GM12878 (cell line): ENCODE measurements around the gene CRTC1. TPM values are rescaled to one million over a fixed set of nuclear protein-coding genes. Genes with fewer than 3 reads are reported as not detected.

ENCODE experiments used
- ATAC-seq: fragments of 200-7000 bp; cut with Tn5 transposase; 3 replicates; pipeline ENCODE4 v1.9.1; 2020; ENCODE audit warnings: mild to moderate bottlenecking, moderate library complexity
- BruUV-seq: library from RNA; stranded (reverse); fragments of 400-500 nt; replicated peaks from 2 replicates; lab custom pipeline; 2021; lab: Mats Ljungman, UMichigan
- CTCF ChIA-PET: fragments of 300-600 bp; sonication (Branson Sonifier 250); formaldehyde crosslinking; extraction: SDS; loops from one replicate; lab custom pipeline; 2021; ENCODE audit warnings: inconsistent platforms; lab: Yijun Ruan, JAX
- POLR2A ChIA-PET: fragments of 350-600 bp; formaldehyde crosslinking; extraction: SDS; loops from one replicate; lab custom pipeline; 2021; ENCODE audit warnings: inconsistent platforms; lab: Charles Lee
- RAD21 ChIA-PET: fragments of 300-600 bp; sonication (Branson Sonifier 250); formaldehyde crosslinking; loops from one replicate; lab custom pipeline; 2023; ENCODE audit warnings: antibody characterized with exemption; ENCODE audit not compliant: unreplicated experiment; lab: Charles Lee
- SMC1A ChIA-PET: fragments of 300-600 bp; sonication (Branson Sonifier 250); formaldehyde crosslinking; loops from one replicate; lab custom pipeline; 2023; ENCODE audit not compliant: unreplicated experiment, uncharacterized antibody; lab: Charles Lee
- DNase-seq: peaks from one replicate; pipeline ENCODE4 v3.0.0-alpha.2; 2011; ENCODE audit warnings: low read depth, low spot score
- FAIRE-seq: peaks from 3 replicates; lab custom pipeline; 2011; peaks lifted over from hg19 to GRCh38; lab: Jason Lieb, UNC
- H2AFZ ChIP-seq: 2 replicates; pipeline ENCODE4 v1.6.0; 2011; ENCODE audit warnings: low read depth, low read length, control low read depth; ENCODE audit not compliant: control insufficient read depth
- H3K27ac ChIP-seq: 2 replicates; pipeline ENCODE4 v1.5.1; 2011; ENCODE audit warnings: control low read depth; ENCODE audit not compliant: control insufficient read depth, insufficient read depth
- H3K27me3 ChIP-seq, 2 experiments: replicated peaks in 1 of 2; 2 replicates each; pipeline versions ENCODE4 v1.6.0 to v1.6.1; 2011; ENCODE audit warnings: low read length in 1 of 2; ENCODE audit not compliant: control insufficient read depth in 2 of 2, insufficient read depth in 2 of 2
- H3K36me3 ChIP-seq, 2 experiments: 2 replicates each; pipeline ENCODE4 v1.5.1; 2011; ENCODE audit warnings: low read length in 1 of 2; ENCODE audit not compliant: control insufficient read depth in 2 of 2, insufficient read depth in 2 of 2
- H3K4me1 ChIP-seq: 2 replicates; pipeline ENCODE4 v1.6.1; 2011; ENCODE audit warnings: mild to moderate bottlenecking, low read length, moderate library complexity, mixed read lengths; ENCODE audit not compliant: control insufficient read depth, insufficient read depth
- H3K4me2 ChIP-seq: 2 replicates; pipeline ENCODE4 v1.6.0; 2011; ENCODE audit warnings: control low read depth; ENCODE audit not compliant: control insufficient read depth, insufficient read depth
- H3K4me3 ChIP-seq: fragments of 200-600 bp; sonication (generic); 2 replicates; pipeline ENCODE4 v1.5.1; 2016
- H3K79me2 ChIP-seq: 2 replicates; pipeline ENCODE4 v1.6.0; 2011; ENCODE audit warnings: low read length; ENCODE audit not compliant: control insufficient read depth, insufficient read depth
- H3K9ac ChIP-seq: 2 replicates; pipeline ENCODE4 v1.8.0; 2011; ENCODE audit warnings: low read length, control low read depth, mixed read lengths; ENCODE audit not compliant: control insufficient read depth, insufficient read depth
- H3K9me3 ChIP-seq: replicated peaks from 3 replicates; pipeline ENCODE4 v1.5.1; 2011; ENCODE audit warnings: mild to moderate bottlenecking, low read length; ENCODE audit not compliant: control insufficient read depth, insufficient read depth
- H4K20me1 ChIP-seq: 2 replicates; pipeline ENCODE4 v1.6.0; 2011; ENCODE audit not compliant: control insufficient read depth, insufficient read depth
- CEBPB ChIP-seq, 2 experiments: fragments of 150-350 bp in 1 of 2; IDR thresholded peaks; 2 replicates each; pipeline ENCODE4 v1.6.1; 2012 to 2014; ENCODE audit warnings: low read depth in 2 of 2, low read length in 2 of 2, borderline replicate concordance in 1 of 2, inconsistent platforms in 1 of 2
- ESRRA ChIP-seq: IDR thresholded peaks from 2 replicates; pipeline ENCODE4 v1.6.1; 2012; ENCODE audit warnings: mild to moderate bottlenecking, low read length, improper control_type of control experiment
- NKRF ChIP-seq: fragments of 450-650 bp; conservative IDR thresholded peaks from 2 replicates; pipeline ENCODE4 v1.6.1; 2017; ENCODE audit warnings: mild to moderate bottlenecking, moderate library complexity
- RAD51 ChIP-seq: fragments of 450-650 bp; IDR thresholded peaks from 2 replicates; pipeline ENCODE4 v1.6.1; 2016; ENCODE audit warnings: moderate library complexity, mild to moderate bottlenecking, inconsistent platforms
- RFX5 ChIP-seq: IDR thresholded peaks from 2 replicates; pipeline ENCODE4 v1.6.1; 2011; ENCODE audit warnings: low read depth, low read length, improper control_type of control experiment
- SPI1 ChIP-seq: IDR thresholded peaks from 2 replicates; pipeline ENCODE4 v1.6.1; 2011; ENCODE audit warnings: low read depth, mild to moderate bottlenecking, low read length, moderate library complexity, borderline replicate concordance; ENCODE audit not compliant: insufficient read depth
- SREBF1 ChIP-seq: IDR thresholded peaks from 2 replicates; pipeline ENCODE4 v1.6.1; 2012; ENCODE audit warnings: mild to moderate bottlenecking, low read length
- TCF12 ChIP-seq: IDR thresholded peaks from 2 replicates; pipeline ENCODE4 v1.6.1; 2011; ENCODE audit warnings: low read depth, mild to moderate bottlenecking, low read length
- ZBTB40 ChIP-seq: fragments of 450-650 bp; IDR thresholded peaks from 2 replicates; pipeline ENCODE4 v1.6.1; 2016; ENCODE audit warnings: mild to moderate bottlenecking, moderate library complexity, borderline replicate concordance
- WGBS: methylation state at CpG from one replicate; pipeline ENCODE4 v1.1.6; 2016; ENCODE audit warnings: low lambda C conversion rate; ENCODE audit not compliant: insufficient replicate concordance, insufficient coverage; ENCODE audit errors: missing lambda C conversion rate; 5-methylcytosine and 5-hydroxymethylcytosine counted together
- in situ Hi-C: fragments of 300-500 bp; cut with MboI; formaldehyde crosslinking; loops from 9 replicates; pipeline ENCODE4 v1.14.3; 2018; ENCODE audit warnings: mixed read lengths
- intact Hi-C: fragments of 100-400 bp; cut with micrococcal nuclease; formaldehyde crosslinking; loops from one replicate; pipeline ENCODE4 v1.14.2; 2022; ENCODE audit not compliant: unreplicated experiment
- polyA plus RNA-seq, 11 experiments: library from polyadenylated mRNA; depleted of rRNA in 4 of 11; unstranded in 6 of 11; stranded (reverse) in 5 of 11; fragments of >200 nt; fragmentation: Nextera tagmentation in 4 of 11; fragmentation: Illumina TruSeq in 1 of 11; extraction: Ambion mirVana in 4 of 11; extraction: Trizol in 1 of 11; gene quantifications; 1 replicate in 1 of 11; 2 replicates in 10 of 11; pipeline versions ENCODE4 v1.2.1 to v1.2.3, GENCODE V29; 2011 to 2016; ENCODE audit warnings: inconsistent platforms in 2 of 11, missing spikeins in 2 of 11, low read depth in 1 of 11
- total RNA-seq, 4 experiments: library from RNA; depleted of rRNA in 3 of 4; stranded (reverse); fragments of >200 nt in 3 of 4; fragmentation: Illumina TruSeq in 1 of 4; extraction: Trizol in 1 of 4; gene quantifications; 2 replicates each; pipeline versions ENCODE4 v1.2.1 to v1.2.3, GENCODE V29; 2013 to 2021

The CRTC1 gene
- total and polyA plus RNA-seq, 10 of the 15 experiments (the other 5 are each of a cell fraction or from before 2014, with no cell fraction given) = 0.02 to 4.6 (median 1.1) TPM; not detected in 1

GRCh38 chr19:18765224-18765623 lies 81.7 kb downstream of the CRTC1 start:
- RAD21 ChIA-PET = interaction anchor here (1.0 kb wide), 1 partner anchor 41 kb away, joined by 3 read pairs; no protein-coding TSS in a partner anchor
- Histone ChIP-seq H2AFZ (no peak overlapping the region), H3K4me3 (no peak overlapping the region), H3K4me1 (peaks cover 6% of the 10 kb centered on the region), H3K27me3 (no peaks in the 10 kb centered on the region), H3K4me2 (no peak overlapping the region), H4K20me1 (no peaks in the 10 kb centered on the region), H3K9me3 (no peaks in the 10 kb centered on the region)
- no peak for FAIRE-seq
- POLR2A ChIA-PET = no interaction called here
- in situ Hi-C loops = no loop called here
- peak; percentile 62 for ATAC-seq
- intact Hi-C loops = no loop called here
- 26% methylated on average over 8 of the region's 8 CpGs for WGBS
- TF ChIP-seq TCF12 (0 out of 2 replicates have a peak, but pooled peaks have one; percentile 19), CEBPB (IDR thresholded peaks at IDR 0.05; ENCODE audit: borderline replicate concordance in 1 of 2, low read depth in 2 of 2, low read length in 2 of 2) (no peak), SPI1 (peak; percentile 41; the same call in 1 of the 2 replicates)
- TF ChIP-seq, all 136 proteins: peak for 2
- DNase-seq = no peak
- H3K36me3 ChIP-seq = no peaks in the 10 kb centered on the region
- no TSS peak for BruUV-seq
- no peak overlapping the region for H3K9ac ChIP-seq
- ChIA-PET SMC1A (no interaction called here), CTCF (interaction anchor here (1.5 kb wide), 1 partner anchor 82 kb away, joined by 5 read pairs; no protein-coding TSS in a partner anchor)
- H3K79me2 ChIP-seq = no peaks in the 10 kb centered on the region
- no peak overlapping the region for H3K27ac ChIP-seq

GRCh38 chr19:18768046-18768771 lies 84.7 kb downstream of the CRTC1 start:
- Histone ChIP-seq H2AFZ (no peak overlapping the region), H3K9ac (no peak overlapping the region), H3K4me2 (no peak overlapping the region), H3K4me1 (peaks cover 6% of the 10 kb centered on the region), H3K79me2 (no peaks in the 10 kb centered on the region), H3K36me3 (no peaks in the 10 kb centered on the region), H3K4me3 (no peak overlapping the region), H4K20me1 (no peaks in the 10 kb centered on the region), H3K27ac (no peak overlapping the region), H3K27me3 (no peaks in the 10 kb centered on the region), H3K9me3 (no peaks in the 10 kb centered on the region)
- no TSS peak for BruUV-seq
- ChIA-PET CTCF (interaction anchor here (0.5 kb wide), 1 partner anchor 149 kb away, joined by 3 read pairs; no protein-coding TSS in a partner anchor), RAD21 (interaction anchor here (1.0 kb wide), 1 partner anchor 79 kb away, joined by 3 read pairs; no protein-coding TSS in a partner anchor), SMC1A (interaction anchor here (1.2 kb wide), 1 partner anchor 224 kb away, joined by 3 read pairs; no protein-coding TSS in a partner anchor), POLR2A (no interaction called here)
- WGBS = 78% methylated on average over 18 of the region's 30 CpGs
- in situ Hi-C loops (no loop called here), intact Hi-C loops (no loop called here)
- FAIRE-seq (no peak), DNase-seq (no peak), ATAC-seq (no peak)
- TF ChIP-seq ZBTB40 = no peak
- no peak for TF ChIP-seq SREBF1
- no peak for TF ChIP-seq CEBPB (IDR thresholded peaks at IDR 0.05; ENCODE audit: borderline replicate concordance in 1 of 2, low read depth in 2 of 2, low read length in 2 of 2)
- TF ChIP-seq ESRRA = no peak
- no peak for TF ChIP-seq NKRF
- no peak for TF ChIP-seq RAD51
- no peak for TF ChIP-seq RFX5
